Medulla oblongata (tissue), 1 donor: ENCODE data around the gene OR6B1.
"Not testable (repeated sequence)": the region's sequence is repeated elsewhere in the genome, so short reads cannot be mapped to it uniquely, and the experiment has no call there.

Experiments used
- DNase-seq: peaks from one replicate; pipeline ENCODE4 v3.0.0-alpha.2; 2015; ENCODE audit errors: extremely low spot score

The OR6B1 gene

GRCh38 chr7:144038887-144039286, 38.8 kb downstream of the OR6B1 start:
- no peak for DNase-seq

- DNase-seq, result no peak
Measured at GRCh38 chr7:144048648-144049047, 48.5 kb downstream of the OR6B1 start, which contains the start of gene OR2A5. OR2A5 (plus strand) TSS chr7:144048948; CDS start chr7:144050402, 1,454 bp downstream.

- no peak for DNase-seq
Measured at GRCh38 chr7:144049491-144049890, 49.4 kb downstream of the OR6B1 start.

- no peak for DNase-seq
Measured at GRCh38 chr7:144050093-144050492, 50.0 kb downstream of the OR6B1 start.

GRCh38 chr7:144050884-144051283, 50.8 kb downstream of the OR6B1 start:
- not testable (repeated sequence) for DNase-seq

GRCh38 chr7:144057954-144058353, 57.8 kb downstream of the OR6B1 start:
- no peak for DNase-seq
